Right lobe of liver (tissue), 4 donors: ENCODE data around the gene OR11A1.

Experiments
- POLR2A ChIP-seq: fragments of 450-650 bp; IDR thresholded peaks from one replicate; pipeline ENCODE4 v1.6.1; 2017; ENCODE audit warnings: antibody characterized with exemption, mild to moderate bottlenecking
- TF ChIP-seq, protein P1 (sequence below), 4 donors: fragments of 200-600 bp in 3 of 4; fragments of 450-650 bp in 1 of 4; IDR thresholded peaks; one replicate each; pipeline versions ENCODE4 v1.5.1 to v1.8.0; 2016 to 2022; ENCODE audit warnings: antibody characterized with exemption in 4 of 4, mild to moderate bottlenecking in 2 of 4
- donor health status: DM: no; HTN: no; CAD: no.
- donor health status: DM: no; HTN: no; CAD: no.
- donor health status: DM: no; HTN: yes; CAD: no.

DNA sequence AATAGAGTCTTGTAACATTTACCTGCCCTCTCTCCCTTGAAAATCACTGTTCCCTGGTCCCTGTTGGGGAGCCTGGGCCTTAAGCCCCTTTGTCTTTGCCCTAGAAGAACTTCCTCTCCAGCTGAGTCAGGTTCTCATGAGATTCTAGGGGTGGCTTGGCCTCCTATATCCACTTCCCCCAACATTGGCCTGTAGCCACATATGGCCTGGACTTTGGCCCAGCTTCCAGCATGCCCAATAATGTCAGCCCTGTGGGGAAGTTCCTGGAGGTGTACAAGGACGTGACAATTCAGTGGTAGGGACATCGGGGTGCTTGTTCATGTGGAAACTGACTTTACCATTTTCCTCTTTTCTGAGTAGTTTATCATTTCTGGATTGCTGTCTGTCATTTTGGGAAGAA lies 48.1 kb upstream of the OR11A1 start:
- TF ChIP-seq, protein P1, sequence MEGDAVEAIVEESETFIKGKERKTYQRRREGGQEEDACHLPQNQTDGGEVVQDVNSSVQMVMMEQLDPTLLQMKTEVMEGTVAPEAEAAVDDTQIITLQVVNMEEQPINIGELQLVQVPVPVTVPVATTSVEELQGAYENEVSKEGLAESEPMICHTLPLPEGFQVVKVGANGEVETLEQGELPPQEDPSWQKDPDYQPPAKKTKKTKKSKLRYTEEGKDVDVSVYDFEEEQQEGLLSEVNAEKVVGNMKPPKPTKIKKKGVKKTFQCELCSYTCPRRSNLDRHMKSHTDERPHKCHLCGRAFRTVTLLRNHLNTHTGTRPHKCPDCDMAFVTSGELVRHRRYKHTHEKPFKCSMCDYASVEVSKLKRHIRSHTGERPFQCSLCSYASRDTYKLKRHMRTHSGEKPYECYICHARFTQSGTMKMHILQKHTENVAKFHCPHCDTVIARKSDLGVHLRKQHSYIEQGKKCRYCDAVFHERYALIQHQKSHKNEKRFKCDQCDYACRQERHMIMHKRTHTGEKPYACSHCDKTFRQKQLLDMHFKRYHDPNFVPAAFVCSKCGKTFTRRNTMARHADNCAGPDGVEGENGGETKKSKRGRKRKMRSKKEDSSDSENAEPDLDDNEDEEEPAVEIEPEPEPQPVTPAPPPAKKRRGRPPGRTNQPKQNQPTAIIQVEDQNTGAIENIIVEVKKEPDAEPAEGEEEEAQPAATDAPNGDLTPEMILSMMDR (IDR thresholded peaks at IDR 0.05): no peak
- no peak for TF ChIP-seq POLR2A
